H9 (cell line): ENCODE data around the gene TEAD1. TPM values are rescaled to one million over a fixed set of nuclear protein-coding genes. Genes with fewer than 3 reads are reported as not detected.

Experiments used
- DNase-seq: peaks from one replicate; pipeline ENCODE4 v3.0.0-alpha.2; 2017
- H2AFZ ChIP-seq: one replicate; pipeline ENCODE4 v1.6.1; 2013; ENCODE audit warnings: mild to moderate bottlenecking, low read length, control low read depth, moderate library complexity
- H2AK5ac ChIP-seq: 2 replicates; pipeline ENCODE4 v1.6.1; 2013; ENCODE audit warnings: low read length, control low read depth, mixed read lengths; ENCODE audit not compliant: insufficient read length
- H2BK120ac ChIP-seq: one replicate; pipeline ENCODE4 v1.6.1; 2013; ENCODE audit warnings: low read depth, mild to moderate bottlenecking, low read length, control low read depth, inconsistent platforms; ENCODE audit not compliant: poor library complexity, severe bottlenecking
- H2BK12ac ChIP-seq: 2 replicates; pipeline ENCODE4 v1.6.1; 2013; ENCODE audit warnings: low read length, control low read depth, mixed read lengths, low read depth; ENCODE audit not compliant: insufficient read length
- H2BK15ac ChIP-seq: 2 replicates; pipeline ENCODE4 v1.6.1; 2013; ENCODE audit warnings: low read depth, low read length, control low read depth
- H2BK20ac ChIP-seq: one replicate; pipeline ENCODE4 v1.6.1; 2013; ENCODE audit warnings: low read depth, mild to moderate bottlenecking, low read length, control low read depth, inconsistent platforms; ENCODE audit not compliant: poor library complexity, severe bottlenecking
- H2BK5ac ChIP-seq: 2 replicates; pipeline ENCODE4 v1.6.1; 2013; ENCODE audit warnings: low read length, control low read depth, mixed read lengths; ENCODE audit not compliant: insufficient read length
- H3K14ac ChIP-seq: 2 replicates; pipeline ENCODE4 v1.6.1; 2013; ENCODE audit warnings: low read length, control low read depth; ENCODE audit not compliant: insufficient read depth
- H3K18ac ChIP-seq: 2 replicates; pipeline ENCODE4 v1.6.1; 2013; ENCODE audit warnings: low read depth, mild to moderate bottlenecking, mixed read lengths, low read length, control low read depth; ENCODE audit not compliant: insufficient read length
- H3K23ac ChIP-seq: 2 replicates; pipeline ENCODE4 v1.6.1; 2013; ENCODE audit warnings: low read length, control low read depth, mixed read lengths, low read depth; ENCODE audit not compliant: insufficient read length
- H3K23me2 ChIP-seq: 2 replicates; pipeline ENCODE4 v1.6.1; 2013; ENCODE audit warnings: low read depth, mild to moderate bottlenecking, mixed read lengths, low read length, control low read depth; ENCODE audit not compliant: insufficient read length, poor library complexity, severe bottlenecking
- H3K27ac ChIP-seq: 2 replicates; pipeline ENCODE4 v1.5.1; 2013; ENCODE audit warnings: low read length, control low read depth, mixed read lengths, low read depth; ENCODE audit not compliant: insufficient read length
- H3K27me3 ChIP-seq: 2 replicates; pipeline ENCODE4 v1.6.1; 2013; ENCODE audit warnings: low read length, control low read depth, inconsistent platforms; ENCODE audit not compliant: insufficient read depth
- H3K4ac ChIP-seq: 2 replicates; pipeline ENCODE4 v1.6.1; 2013; ENCODE audit warnings: low read depth, mild to moderate bottlenecking, control low read depth, inconsistent platforms, low read length, moderate library complexity
- H3K4me1 ChIP-seq: 2 replicates; pipeline ENCODE4 v1.6.1; 2013; ENCODE audit warnings: low read length, control low read depth, inconsistent platforms; ENCODE audit not compliant: insufficient read depth
- H3K4me2 ChIP-seq: 2 replicates; pipeline ENCODE4 v1.6.1; 2013; ENCODE audit warnings: low read length, control low read depth, mixed read lengths; ENCODE audit not compliant: insufficient read length, insufficient read depth
- H3K56ac ChIP-seq: 2 replicates; pipeline ENCODE4 v1.6.1; 2013; ENCODE audit warnings: low read depth, mild to moderate bottlenecking, mixed read lengths, low read length, control low read depth; ENCODE audit not compliant: insufficient read length
- H3K79me1 ChIP-seq: 2 replicates; pipeline ENCODE4 v1.6.1; 2013; ENCODE audit warnings: low read depth, mild to moderate bottlenecking, moderate library complexity, low read length, control low read depth, inconsistent platforms; ENCODE audit not compliant: insufficient read depth, poor library complexity, severe bottlenecking
- H3K79me2 ChIP-seq: 2 replicates; pipeline ENCODE4 v1.6.1; 2013; ENCODE audit warnings: low read length, control low read depth, inconsistent platforms; ENCODE audit not compliant: insufficient read depth
- H3K9ac ChIP-seq: 2 replicates; pipeline ENCODE4 v1.6.1; 2013; ENCODE audit warnings: low read length, control low read depth, mixed read lengths; ENCODE audit not compliant: insufficient read length; ENCODE audit errors: extremely low read depth
- H3K9me3 ChIP-seq: one replicate; pipeline ENCODE4 v1.6.1; 2013; ENCODE audit warnings: low read depth, low read length, inconsistent platforms; ENCODE audit not compliant: control insufficient read depth
- H3T11ph ChIP-seq: one replicate; pipeline ENCODE4 v1.6.1; 2013; ENCODE audit warnings: mild to moderate bottlenecking, low read length, control low read depth, inconsistent platforms
- H4K20me1 ChIP-seq: one replicate; pipeline ENCODE4 v1.6.1; 2013; ENCODE audit not compliant: control insufficient read depth, insufficient read length, insufficient read depth
- H4K5ac ChIP-seq: 2 replicates; pipeline ENCODE4 v1.6.1; 2013; ENCODE audit warnings: low read depth, mild to moderate bottlenecking, mixed read lengths, low read length, control low read depth; ENCODE audit not compliant: insufficient read length
- H4K8ac ChIP-seq: replicated peaks from 2 replicates; pipeline ENCODE4 v1.6.1; 2013; ENCODE audit warnings: low read length, control low read depth, mixed read lengths, low read depth; ENCODE audit not compliant: insufficient read length
- H4K91ac ChIP-seq: 2 replicates; pipeline ENCODE4 v1.6.1; 2013; ENCODE audit warnings: low read depth, mild to moderate bottlenecking, moderate library complexity, mixed read lengths, low read length, control low read depth; ENCODE audit not compliant: insufficient read length
- H3K27ac Mint-ChIP-seq, 3 experiments: 2 replicates in 2 of 3; 3 replicates in 1 of 3; pipeline ENCODE4 v1.8.0; 2020 to 2021; ENCODE audit warnings: mixed read lengths in 3 of 3, mild to moderate bottlenecking in 1 of 3, moderate library complexity in 1 of 3
- H3K27me3 Mint-ChIP-seq: 2 replicates; pipeline ENCODE4 v1.8.0; 2021; ENCODE audit warnings: low read depth, mild to moderate bottlenecking, moderate library complexity, mixed read lengths
- H3K36me3 Mint-ChIP-seq, 3 experiments: 2 replicates in 2 of 3; 3 replicates in 1 of 3; pipeline ENCODE4 v1.8.0; 2020 to 2021; ENCODE audit warnings: low read depth in 3 of 3, mixed read lengths in 3 of 3; ENCODE audit not compliant: insufficient read depth in 1 of 3
- H3K4me1 Mint-ChIP-seq, 2 experiments: 2 replicates each; pipeline ENCODE4 v1.8.0; 2020; ENCODE audit warnings: mixed read lengths in 2 of 2
- H3K4me3 Mint-ChIP-seq, 2 experiments: 2 replicates in 1 of 2; 3 replicates in 1 of 2; pipeline ENCODE4 v1.8.0; 2020 to 2021; ENCODE audit warnings: mild to moderate bottlenecking in 2 of 2, mixed read lengths in 2 of 2, moderate library complexity in 1 of 2
- H3K9me3 Mint-ChIP-seq, 2 experiments: 2 replicates in 1 of 2; 3 replicates in 1 of 2; pipeline ENCODE4 v1.8.0; 2020; ENCODE audit warnings: mild to moderate bottlenecking in 2 of 2, mixed read lengths in 2 of 2, moderate library complexity in 1 of 2
- WGBS: extraction: QIAGEN DNeasy Blood & Tissue Kit; methylation state at CpG from one replicate; pipeline ENCODE4 v1.1.7; 2013; ENCODE audit warnings: missing lambda C conversion rate, low lambda C conversion rate, mixed read lengths; ENCODE audit not compliant: insufficient read length; ENCODE audit errors: extremely low coverage; 5-methylcytosine and 5-hydroxymethylcytosine counted together
- total RNA-seq: library from RNA; stranded (reverse); gene quantifications from 2 replicates; pipeline ENCODE4 v1.2.1, GENCODE V29; 2021
- TF ChIP-seq, protein P1 (sequence below): fragments of 200-600 bp; sonication (generic); conservative IDR thresholded peaks from 3 replicates; pipeline ENCODE4 v1.8.0; 2021; ENCODE audit warnings: antibody characterized with exemption, mild to moderate bottlenecking

TEAD1 gene
- total RNA-seq, 1 experiment from 2014 or later, result 75.1 TPM

DNA sequence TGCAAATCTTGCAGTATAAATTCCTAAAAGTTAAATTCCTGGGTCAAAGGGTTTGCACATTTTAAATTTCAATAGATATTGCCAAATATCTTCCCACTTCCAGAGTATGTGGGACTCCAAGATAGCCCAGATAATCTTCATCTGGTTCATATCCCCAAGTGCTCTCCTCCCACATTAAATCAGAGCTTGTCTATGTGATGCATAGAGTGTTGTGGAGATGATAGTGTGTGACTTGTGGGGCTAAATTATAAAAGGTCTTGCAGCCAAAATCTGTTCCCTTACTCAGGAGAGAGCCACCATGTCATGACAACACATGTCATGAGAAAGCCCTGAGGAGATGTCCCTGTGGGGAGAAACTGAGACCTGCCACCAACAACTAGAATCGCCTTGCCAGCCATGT, 39.9 kb upstream of the TEAD1 start:
- DNase-seq, result no peak
- H3K36me3 Mint-ChIP-seq, result no peaks in the 10 kb centered on the region
- Histone ChIP-seq H3K4ac (no peak overlapping the region), H4K5ac (no peak overlapping the region), H2BK15ac (no peak overlapping the region), H3K9ac (no peak overlapping the region), H2BK12ac (no peak overlapping the region), H2BK20ac (no peak overlapping the region), H2BK120ac (no peak overlapping the region), H3K27ac (no peak overlapping the region), H2AK5ac (no peak overlapping the region), H3K23me2 (no peaks in the 10 kb centered on the region), H3K4me2 (no peak overlapping the region), H3K79me1 (no peaks in the 10 kb centered on the region), H4K20me1 (no peaks in the 10 kb centered on the region), H3T11ph (no peak overlapping the region), H3K27me3 (no peaks in the 10 kb centered on the region), H3K23ac (no peak overlapping the region), H3K18ac (no peak overlapping the region), H3K79me2 (no peaks in the 10 kb centered on the region), H2AFZ (no peak overlapping the region), H2BK5ac (no peak overlapping the region), H4K8ac (no peak overlapping the region), H3K14ac (no peak overlapping the region), H3K4me1 (no peaks in the 10 kb centered on the region), H4K91ac (no peak overlapping the region), H3K9me3 (no peaks in the 10 kb centered on the region), H3K56ac (no peak overlapping the region)
- H3K9me3 Mint-ChIP-seq, result no peaks in the 10 kb centered on the region
- H3K27ac Mint-ChIP-seq, result no peak overlapping the region
- no CpG with 5 or more reads among the region's 1 CpG for WGBS
- no peak overlapping the region for H3K4me3 Mint-ChIP-seq
- H3K27me3 Mint-ChIP-seq, result peaks cover 2% of the 10 kb centered on the region; the same call in 1 of the 2 replicates
- peaks cover 2 to 9% of the 10 kb centered on the region in 2 experiments; a peak in 3 of 4 replicates for H3K4me1 Mint-ChIP-seq
- TF ChIP-seq, protein P1, sequence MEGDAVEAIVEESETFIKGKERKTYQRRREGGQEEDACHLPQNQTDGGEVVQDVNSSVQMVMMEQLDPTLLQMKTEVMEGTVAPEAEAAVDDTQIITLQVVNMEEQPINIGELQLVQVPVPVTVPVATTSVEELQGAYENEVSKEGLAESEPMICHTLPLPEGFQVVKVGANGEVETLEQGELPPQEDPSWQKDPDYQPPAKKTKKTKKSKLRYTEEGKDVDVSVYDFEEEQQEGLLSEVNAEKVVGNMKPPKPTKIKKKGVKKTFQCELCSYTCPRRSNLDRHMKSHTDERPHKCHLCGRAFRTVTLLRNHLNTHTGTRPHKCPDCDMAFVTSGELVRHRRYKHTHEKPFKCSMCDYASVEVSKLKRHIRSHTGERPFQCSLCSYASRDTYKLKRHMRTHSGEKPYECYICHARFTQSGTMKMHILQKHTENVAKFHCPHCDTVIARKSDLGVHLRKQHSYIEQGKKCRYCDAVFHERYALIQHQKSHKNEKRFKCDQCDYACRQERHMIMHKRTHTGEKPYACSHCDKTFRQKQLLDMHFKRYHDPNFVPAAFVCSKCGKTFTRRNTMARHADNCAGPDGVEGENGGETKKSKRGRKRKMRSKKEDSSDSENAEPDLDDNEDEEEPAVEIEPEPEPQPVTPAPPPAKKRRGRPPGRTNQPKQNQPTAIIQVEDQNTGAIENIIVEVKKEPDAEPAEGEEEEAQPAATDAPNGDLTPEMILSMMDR, result no peak
